Liver (tissue), 9 donors: ENCODE measurements around the gene PAX5. TPM values are rescaled to one million over a fixed set of nuclear protein-coding genes. Genes with fewer than 3 reads are reported as not detected.

Experiments
- DNase-seq: peaks from one replicate; pipeline ENCODE4 v3.0.0-alpha.2; 2017; ENCODE audit warnings: low spot score
- H3K27ac ChIP-seq, 2 donors: one replicate each; pipeline ENCODE4 v1.7.0; 2013; ENCODE audit warnings: inconsistent platforms in 2 of 2, low read length in 2 of 2, control low read depth in 1 of 2, low read depth in 1 of 2, mild to moderate bottlenecking in 1 of 2
- H3K27me3 ChIP-seq, 4 donors: one replicate each; pipeline versions ENCODE4 v1.6.1 to v1.7.0; 2013; ENCODE audit warnings: low read length in 3 of 4, inconsistent platforms in 1 of 4, mild to moderate bottlenecking in 1 of 4, moderate library complexity in 1 of 4; ENCODE audit not compliant: control insufficient read depth in 4 of 4, insufficient read depth in 4 of 4
- H3K36me3 ChIP-seq, 4 donors: one replicate each; pipeline versions ENCODE4 v1.6.1 to v1.7.0; 2013; ENCODE audit warnings: low read length in 3 of 4, mild to moderate bottlenecking in 3 of 4, low read depth in 1 of 4, moderate library complexity in 1 of 4; ENCODE audit not compliant: control insufficient read depth in 4 of 4, insufficient read depth in 3 of 4
- H3K4me1 ChIP-seq, 4 donors: one replicate each; pipeline versions ENCODE4 v1.6.1 to v1.7.0; 2013; ENCODE audit warnings: low read length in 3 of 4, mild to moderate bottlenecking in 3 of 4, moderate library complexity in 1 of 4; ENCODE audit not compliant: control insufficient read depth in 4 of 4, insufficient read depth in 4 of 4
- H3K4me3 ChIP-seq, 3 donors: one replicate each; pipeline versions ENCODE4 v1.6.1 to v1.7.0; 2013; ENCODE audit warnings: low read length in 3 of 3, control low read depth in 1 of 3, low read depth in 1 of 3, mild to moderate bottlenecking in 1 of 3
- H3K9ac ChIP-seq, 2 donors: one replicate each; pipeline ENCODE4 v1.7.0; 2013; ENCODE audit warnings: low read length in 2 of 2, mild to moderate bottlenecking in 2 of 2, moderate library complexity in 2 of 2, control low read depth in 1 of 2, low read depth in 1 of 2
- H3K9me3 ChIP-seq, 4 donors: one replicate each; pipeline versions ENCODE4 v1.6.1 to v1.7.0; 2013; ENCODE audit warnings: low read length in 3 of 4; ENCODE audit not compliant: control insufficient read depth in 4 of 4
- CTCF ChIP-seq: fragments of 150-350 bp; IDR thresholded peaks from 2 replicates; pipeline ENCODE4 v1.5.1; 2017; ENCODE audit warnings: improper control_type of control experiment, low read depth, low read length; ENCODE audit not compliant: missing input control
- EGR1 ChIP-seq, 2 donors: IDR thresholded peaks; 2 replicates each; pipeline ENCODE4 v1.6.1; 2016 to 2018; ENCODE audit warnings: antibody characterized with exemption in 2 of 2, low read depth in 2 of 2
- FOXA1 ChIP-seq: IDR thresholded peaks from 2 replicates; pipeline ENCODE4 v1.6.1; 2016; ENCODE audit warnings: antibody characterized with exemption
- FOXA2 ChIP-seq: IDR thresholded peaks from 2 replicates; pipeline ENCODE4 v1.6.1; 2016; ENCODE audit warnings: antibody characterized with exemption
- GABPA ChIP-seq, 2 donors: IDR thresholded peaks in 1 of 2; conservative IDR thresholded peaks in 1 of 2; 2 replicates each; pipeline ENCODE4 v1.6.1; 2016; ENCODE audit warnings: antibody characterized with exemption in 2 of 2, mild to moderate bottlenecking in 1 of 2, moderate library complexity in 1 of 2
- HNF4G ChIP-seq: IDR thresholded peaks from 2 replicates; pipeline ENCODE4 v1.6.1; 2016; ENCODE audit warnings: antibody characterized with exemption
- JUND ChIP-seq, 2 donors: IDR thresholded peaks; 2 replicates each; pipeline ENCODE4 v1.6.1; 2016; ENCODE audit warnings: antibody characterized with exemption in 2 of 2
- NR2F2 ChIP-seq: IDR thresholded peaks from 2 replicates; pipeline ENCODE4 v1.6.1; 2016; ENCODE audit warnings: antibody characterized with exemption
- RAD21 ChIP-seq, 2 donors: IDR thresholded peaks; 2 replicates each; pipeline ENCODE4 v1.6.1; 2016; ENCODE audit warnings: antibody characterized with exemption in 2 of 2, mild to moderate bottlenecking in 2 of 2
- REST ChIP-seq: IDR thresholded peaks from 2 replicates; pipeline ENCODE4 v1.6.1; 2016; ENCODE audit warnings: antibody characterized with exemption, mild to moderate bottlenecking
- RXRA ChIP-seq, 2 donors: IDR thresholded peaks; 2 replicates each; pipeline ENCODE4 v1.6.1; 2017 to 2018; ENCODE audit warnings: antibody characterized with exemption in 2 of 2, mild to moderate bottlenecking in 1 of 2
- SP1 ChIP-seq: IDR thresholded peaks from 2 replicates; pipeline ENCODE4 v1.6.1; 2018; ENCODE audit warnings: antibody characterized with exemption, mild to moderate bottlenecking
- TAF1 ChIP-seq: conservative IDR thresholded peaks from 2 replicates; pipeline ENCODE4 v1.6.1; 2016; ENCODE audit warnings: antibody characterized with exemption, mild to moderate bottlenecking
- YY1 ChIP-seq: IDR thresholded peaks from 2 replicates; pipeline ENCODE4 v1.6.1; 2016; ENCODE audit warnings: antibody characterized with exemption, mild to moderate bottlenecking
- ZBTB33 ChIP-seq: IDR thresholded peaks from 2 replicates; pipeline ENCODE4 v1.6.1; 2016; ENCODE audit warnings: antibody characterized with exemption
- whole genome bisulfite sequencing: extraction: QIAGEN DNeasy Blood & Tissue Kit; methylation state at CpG from one replicate; pipeline ENCODE4 v1.1.7; 2013; 5-methylcytosine and 5-hydroxymethylcytosine counted together
- polyA plus RNA-seq, 2 donors: library from polyadenylated mRNA; stranded (reverse) in 1 of 2; unstranded in 1 of 2; fragments of 200-250 nt in 1 of 2; fragments of >200 nt in 1 of 2; fragmentation: Nextera tagmentation in 1 of 2; extraction: Ambion mirVana in 1 of 2; gene quantifications; one replicate each; pipeline versions ENCODE4 v1.2.1 to v1.2.3, GENCODE V29; 2013 to 2015
- total RNA-seq, 2 donors: library from RNA; depleted of rRNA; stranded (reverse); fragments of >200 nt; gene quantifications; one replicate each; pipeline ENCODE4 v1.2.3, GENCODE V29; 2014
- donor health status: healthy.
- donor health status: healthy.
- donor health status: healthy.
- donor health status: healthy.
- donor health status: healthy.

The PAX5 gene
- total and polyA plus RNA-seq, 4 donors = 0.05 to 2.7 (median 0.11) TPM

- TF ChIP-seq RAD21 (IDR thresholded peaks at IDR 0.05) (no peak), RXRA (IDR thresholded peaks at IDR 0.05) (no peak), EGR1 (IDR thresholded peaks at IDR 0.05; ENCODE audit: low read depth in 2 of 2) (no peak)
Observed at GRCh38 chr9:36946653-36947052, 87.4 kb downstream of the PAX5 start (continued).

- Histone ChIP-seq H3K36me3 (no peaks in the 10 kb centered on the region), H3K27ac (no peak overlapping the region), H3K9ac (no peak overlapping the region), H3K27me3 (no peaks in the 10 kb centered on the region), H3K4me1 (no peaks in the 10 kb centered on the region), H3K4me3 (no peak overlapping the region), H3K9me3 (no peaks in the 10 kb centered on the region)
- 85% methylated on average over 14 of the region's 14 CpGs for WGBS
- no peak for DNase-seq
- TF ChIP-seq YY1 = no peak
- no peak for TF ChIP-seq CTCF
- no peak for TF ChIP-seq GABPA (IDR thresholded peaks at IDR 0.05 in 1 of 2, conservative IDR thresholded peaks at IDR 0.05 in 1 of 2)
- no peak for TF ChIP-seq EGR1 (IDR thresholded peaks at IDR 0.05; ENCODE audit: low read depth in 2 of 2)
- no peak for TF ChIP-seq TAF1
- TF ChIP-seq REST = no peak
- no peak for TF ChIP-seq FOXA2
- TF ChIP-seq RAD21 (IDR thresholded peaks at IDR 0.05) = no peak
- no peak for TF ChIP-seq SP1
- TF ChIP-seq RXRA (IDR thresholded peaks at IDR 0.05) = no peak
- TF ChIP-seq JUND (IDR thresholded peaks at IDR 0.05) = no peak
- TF ChIP-seq ZBTB33 = no peak
Observed at GRCh38 chr9:36945999-36946398, 88.1 kb downstream of the PAX5 start.

GRCh38 chr9:36942891-36943290 lies 91.2 kb downstream of the PAX5 start:
- Histone ChIP-seq H3K4me3 (no peak overlapping the region), H3K36me3 (no peaks in the 10 kb centered on the region), H3K27me3 (no peaks in the 10 kb centered on the region), H3K27ac (no peak overlapping the region), H3K4me1 (no peaks in the 10 kb centered on the region), H3K9me3 (no peaks in the 10 kb centered on the region), H3K9ac (no peak overlapping the region)
- no peak for DNase-seq
- WGBS = 94% methylated on average over 8 of the region's 8 CpGs
- TF ChIP-seq REST = no peak
- no peak for TF ChIP-seq HNF4G
- no peak for TF ChIP-seq FOXA2
- TF ChIP-seq GABPA (IDR thresholded peaks at IDR 0.05 in 1 of 2, conservative IDR thresholded peaks at IDR 0.05 in 1 of 2) = no peak
- TF ChIP-seq FOXA1 = no peak
- TF ChIP-seq RAD21 (IDR thresholded peaks at IDR 0.05) = no peak
- no peak for TF ChIP-seq RXRA (IDR thresholded peaks at IDR 0.05)
- TF ChIP-seq YY1 = no peak
- TF ChIP-seq TAF1 = no peak
- no peak for TF ChIP-seq ZBTB33
- TF ChIP-seq NR2F2 = no peak
